ENCODE measurements around the gene STPG3. TPM values are rescaled to one million over a fixed set of nuclear protein-coding genes. Genes with fewer than 3 reads are reported as not detected.

Gene STPG3
- total RNA-seq, 2 experiments from 2014 or later, result not detected

- TF ChIP-seq CTCF (IDR thresholded peaks at IDR 0.05), result no peak
- Mint-ChIP-seq H3K36me3 (ENCODE audit: low read depth) (peaks cover 38% of the 10 kb centered on the region), H3K4me3 (no peak overlapping the region), H3K9me3 (no peaks in the 10 kb centered on the region), H3K4me1 (ENCODE audit: low read depth) (peaks cover 8% of the 10 kb centered on the region), H3K27ac (no peak overlapping the region), H3K27me3 (no peaks in the 10 kb centered on the region)
- intact Hi-C loops (cut with micrococcal nuclease), result no loop called here
- DNase-seq (no peak), ATAC-seq (no peak)
- POLR2A ChIA-PET, result interaction anchor here (0.6 kb wide), 1 partner anchor 26 kb away, joined by 3 read pairs; no protein-coding TSS in a partner anchor
- CTCF ChIA-PET, result no interaction called here
Measured at GRCh38 chr9:137268538-137269201, 17.6 kb downstream of the STPG3 start.

- intact Hi-C loops (cut with micrococcal nuclease), result no loop called here
Measured at GRCh38 chr9:137269231-137269772, 18.2 kb downstream of the STPG3 start.

GRCh38 chr9:137270929-137271695 lies 20.0 kb downstream of the STPG3 start:
- ChIA-PET CTCF (interaction anchor here (1.0 to 2.6 kb wide), 2 partner anchors 31 to 35 kb away, joined by 3 to 7 read pairs; partner anchors contain the start of gene NRARP), POLR2A (interaction anchor here (1.0 kb wide), 1 partner anchor 31 kb away, joined by 3 read pairs; no protein-coding TSS in a partner anchor)
- Mint-ChIP-seq H3K4me1 (ENCODE audit: low read depth) (peaks cover 8% of the 10 kb centered on the region), H3K27ac (no peak overlapping the region), H3K36me3 (ENCODE audit: low read depth) (peaks cover 33% of the 10 kb centered on the region), H3K4me3 (no peak overlapping the region), H3K27me3 (no peaks in the 10 kb centered on the region), H3K9me3 (no peaks in the 10 kb centered on the region)
- intact Hi-C loops (cut with micrococcal nuclease), result no loop called here
- ATAC-seq, result peak; percentile 43
- DNase-seq, result peak; percentile 67
- TF ChIP-seq CTCF (IDR thresholded peaks at IDR 0.05), result no peak

More at GRCh38 chr9:137269231-137269772, 18.2 kb downstream of the STPG3 start:
- Mint-ChIP-seq H3K36me3 (ENCODE audit: low read depth) (peaks cover 34% of the 10 kb centered on the region), H3K4me3 (no peak overlapping the region), H3K27me3 (no peaks in the 10 kb centered on the region), H3K9me3 (no peaks in the 10 kb centered on the region), H3K27ac (no peak overlapping the region), H3K4me1 (ENCODE audit: low read depth) (peaks cover 8% of the 10 kb centered on the region)
- DNase-seq (no peak), ATAC-seq (no peak)
- no peak for TF ChIP-seq CTCF (IDR thresholded peaks at IDR 0.05)
- ChIA-PET CTCF (interaction anchor here (1.3 kb wide), 1 partner anchor 17 kb away, joined by 3 read pairs; no protein-coding TSS in a partner anchor), POLR2A (interaction anchor here (0.6 kb wide), 1 partner anchor 27 kb away, joined by 3 read pairs; no protein-coding TSS in a partner anchor)

GRCh38 chr9:137271696-137272076 lies 20.6 kb downstream of the STPG3 start:
- no peaks in the 10 kb centered on the region for H3K9me3 Mint-ChIP-seq
- ChIA-PET CTCF (interaction anchor here (1.0 to 2.6 kb wide), 2 partner anchors 30 to 35 kb away, joined by 3 to 7 read pairs; partner anchors contain the start of gene NRARP), POLR2A (interaction anchor here (1.0 kb wide), 1 partner anchor 31 kb away, joined by 3 read pairs; no protein-coding TSS in a partner anchor)
- intact Hi-C loops (cut with micrococcal nuclease), result no loop called here
- H3K27ac Mint-ChIP-seq, result no peak overlapping the region
- DNase-seq, result no peak
- TF ChIP-seq CTCF (IDR thresholded peaks at IDR 0.05), result no peak
- H3K4me1 Mint-ChIP-seq (ENCODE audit: low read depth), result peaks cover 11% of the 10 kb centered on the region
- no peak for ATAC-seq
- no peak overlapping the region for H3K4me3 Mint-ChIP-seq
- H3K36me3 Mint-ChIP-seq (ENCODE audit: low read depth), result peaks cover 33% of the 10 kb centered on the region
- H3K27me3 Mint-ChIP-seq, result no peaks in the 10 kb centered on the region

Measured in activated CD8-positive, alpha-beta T cell treated with anti-CD3 and anti-CD28 coated beads for 36 hours (primary cell).